HG02678 (cell line): ENCODE results near the gene PTPRJ.
A peak's percentile ranks its signal among the peaks of the same experiment; 100 is the strongest.

Experiments used
- ATAC-seq: cut with Tn5 transposase; IDR thresholded peaks from one replicate; pipeline ENCODE4 v1.9.1; 2021; ENCODE audit warnings: mild to moderate bottlenecking, moderate library complexity; ENCODE audit not compliant: unreplicated experiment

PTPRJ gene

DNA sequence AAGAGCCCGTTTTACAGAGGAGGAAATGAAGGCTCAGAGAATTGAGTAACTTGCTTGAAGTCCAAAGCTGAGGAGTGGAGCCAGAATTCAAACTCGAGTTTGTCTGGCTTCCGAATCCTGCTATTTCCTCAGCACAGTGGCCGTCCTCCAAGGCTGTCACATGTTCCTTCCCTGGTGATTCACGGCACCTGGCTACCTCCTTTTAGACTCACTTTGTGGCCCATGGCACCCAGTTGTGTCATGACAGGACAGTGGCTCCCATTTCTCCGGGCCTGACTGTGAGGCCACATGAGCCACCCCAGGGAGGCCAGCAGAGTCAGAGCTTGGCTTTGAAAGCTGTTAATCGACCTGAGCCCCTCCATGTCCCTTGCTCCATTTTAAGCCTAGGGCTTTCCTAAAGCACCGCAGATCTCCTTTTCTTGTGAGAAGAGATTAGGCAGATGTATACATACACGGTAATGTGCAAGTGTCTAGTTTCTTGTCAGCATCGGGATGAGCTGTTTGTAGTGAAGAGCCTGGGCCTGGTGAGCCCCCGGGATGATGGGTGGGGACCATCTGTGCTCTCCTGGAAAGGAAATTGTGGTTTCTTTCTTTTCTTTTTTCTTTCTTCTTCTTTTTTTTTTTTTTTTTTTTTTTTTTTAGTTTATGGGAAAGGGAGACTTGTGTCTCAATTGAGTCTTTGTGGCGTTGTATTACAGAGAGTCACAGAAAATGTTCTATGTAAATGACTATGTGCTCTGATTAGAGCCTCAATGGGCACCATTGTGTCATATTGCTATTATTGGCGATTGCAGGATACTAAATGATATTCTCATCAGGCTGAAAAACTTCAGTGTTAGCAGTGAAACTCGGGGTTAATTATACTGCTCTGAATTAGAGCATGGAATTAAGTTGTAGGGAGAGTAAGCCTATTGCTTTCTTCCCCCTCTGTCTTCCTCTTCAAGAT, 54.8 kb downstream of the PTPRJ start:
- ATAC-seq = no peak

DNA sequence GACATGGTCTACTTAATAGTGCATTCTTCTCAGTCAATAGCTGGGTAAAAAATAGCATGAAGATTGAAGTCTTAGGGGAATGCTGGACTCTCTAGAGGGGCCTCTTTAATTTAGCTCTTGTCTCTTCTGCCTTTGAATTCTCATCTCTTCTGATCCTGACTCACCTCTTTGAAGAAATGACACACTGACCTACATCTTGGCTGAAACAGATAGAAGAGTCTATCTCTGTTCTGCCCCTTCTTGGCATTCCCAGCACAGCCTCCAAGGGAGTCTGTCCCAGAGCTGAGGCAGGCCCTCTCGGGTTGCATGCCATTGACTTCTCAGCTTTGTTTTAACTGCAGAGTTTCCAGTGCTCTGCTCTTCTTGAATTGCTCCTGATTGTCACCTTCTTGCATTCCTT, 55.7 kb downstream of the PTPRJ start:
- ATAC-seq = no peak

GRCh38 chr11:48036466-48036865, 56.1 kb downstream of the PTPRJ start:
- ATAC-seq = no peak

DNA sequence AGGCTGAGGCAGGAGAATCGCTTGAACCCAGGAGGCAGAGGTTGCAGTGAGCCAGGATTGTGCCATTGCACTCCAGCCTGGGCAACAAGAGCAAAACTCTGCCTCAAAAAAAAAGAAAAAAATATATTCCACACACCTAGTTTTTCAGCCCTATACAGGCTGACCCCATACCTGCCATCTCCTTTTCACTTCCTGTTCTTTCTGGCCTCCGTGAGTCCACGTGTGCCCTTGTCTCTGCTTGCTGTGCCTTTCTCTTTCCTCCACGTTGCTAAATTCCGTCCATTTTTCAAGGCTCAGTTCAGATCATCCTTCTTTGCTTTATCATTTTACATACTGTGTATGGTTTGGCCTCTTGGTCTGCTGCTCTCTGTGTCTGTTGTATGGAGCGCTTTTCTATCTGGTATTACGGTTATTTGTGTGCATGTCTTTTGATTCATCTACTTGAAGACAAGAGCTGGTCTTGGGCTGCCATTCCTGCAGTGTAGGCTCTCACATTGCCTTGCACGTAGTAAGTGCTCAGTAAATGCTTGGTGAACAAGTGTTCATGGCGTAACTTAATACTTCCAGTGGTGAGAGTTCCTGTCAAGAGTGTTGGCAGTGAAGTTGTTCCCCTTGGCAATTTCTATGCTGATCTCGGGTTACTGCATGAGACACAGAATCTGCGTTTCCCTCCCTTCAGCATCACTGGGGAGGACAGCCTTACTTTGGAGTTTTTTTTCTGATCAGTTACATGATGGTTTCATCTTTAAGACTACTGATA, 57.5 kb downstream of the PTPRJ start:
- ATAC-seq = no peak

DNA sequence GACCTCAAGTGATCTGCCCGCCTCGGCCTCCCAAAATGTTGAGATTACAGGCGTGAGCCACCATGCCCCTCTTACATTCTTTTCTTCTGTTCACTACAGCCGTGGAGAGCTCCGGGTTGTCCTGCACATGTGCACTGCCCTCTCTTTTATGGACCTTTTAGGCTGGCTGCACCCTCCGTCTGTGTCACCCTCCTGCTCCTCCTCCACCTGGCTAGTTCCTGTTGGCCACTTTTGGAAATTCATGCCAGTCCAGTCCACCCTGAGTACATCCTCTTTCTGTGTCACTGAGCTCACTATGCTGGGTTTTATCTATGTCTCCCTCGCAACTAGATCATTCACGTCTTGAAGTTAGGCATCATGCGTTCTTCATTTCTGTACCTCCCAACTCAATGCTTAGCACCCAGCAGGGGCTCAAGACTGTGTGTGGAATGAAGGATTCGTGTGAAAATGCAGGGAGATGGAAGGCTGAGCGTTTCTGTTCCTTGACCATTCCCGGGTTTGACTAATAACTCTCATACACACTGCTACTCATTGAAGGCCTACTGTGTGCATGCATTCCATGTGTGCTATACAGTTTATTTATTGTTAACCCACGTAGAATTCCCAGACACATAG, 60.6 kb downstream of the PTPRJ start:
- no peak for ATAC-seq

GRCh38 chr11:48041877-48042695, 61.7 kb downstream of the PTPRJ start:
- no peak for ATAC-seq

DNA sequence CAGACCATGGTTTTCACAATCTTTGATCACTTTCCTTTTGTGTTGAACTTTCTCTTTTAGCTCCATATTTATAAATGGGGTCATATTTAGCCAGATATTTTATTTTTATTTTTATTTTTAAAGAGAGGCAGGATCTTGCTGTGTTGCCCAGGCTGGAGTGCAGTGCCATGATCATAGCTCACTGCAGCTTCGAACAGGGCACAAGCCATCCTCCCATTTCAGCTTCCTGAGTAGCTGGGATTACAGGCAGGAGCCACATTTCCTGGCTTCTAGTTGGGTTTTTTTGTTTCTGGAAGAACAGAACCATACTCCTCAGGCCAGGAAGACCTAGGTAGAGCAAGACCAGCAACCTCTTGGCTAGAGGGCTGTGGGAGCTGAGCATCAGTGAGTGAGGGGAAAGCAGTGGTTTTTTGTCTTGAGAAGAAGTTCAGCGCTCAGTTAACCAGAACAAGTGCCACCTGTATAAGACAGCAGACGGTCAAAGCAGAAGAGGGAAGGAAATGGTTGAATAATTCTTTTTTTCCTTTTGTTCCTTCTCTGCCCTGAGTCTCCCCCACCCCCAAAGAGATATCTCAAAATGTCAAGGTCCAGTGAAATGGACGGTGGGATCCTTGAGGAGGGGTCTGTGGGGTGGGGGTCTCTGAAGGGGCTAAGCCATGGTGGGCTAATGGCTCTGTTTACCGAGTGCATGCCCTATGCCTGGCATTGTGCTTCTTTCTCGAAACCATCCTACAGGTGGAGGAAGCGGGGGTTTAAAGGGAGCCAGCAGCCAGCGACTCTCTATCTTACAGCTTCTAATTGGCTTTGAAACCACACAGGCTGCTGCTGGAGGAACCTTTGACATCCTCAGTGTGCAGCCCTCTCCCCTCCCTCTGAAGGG, 63.0 kb downstream of the PTPRJ start:
- peak; percentile 53 for ATAC-seq

DNA sequence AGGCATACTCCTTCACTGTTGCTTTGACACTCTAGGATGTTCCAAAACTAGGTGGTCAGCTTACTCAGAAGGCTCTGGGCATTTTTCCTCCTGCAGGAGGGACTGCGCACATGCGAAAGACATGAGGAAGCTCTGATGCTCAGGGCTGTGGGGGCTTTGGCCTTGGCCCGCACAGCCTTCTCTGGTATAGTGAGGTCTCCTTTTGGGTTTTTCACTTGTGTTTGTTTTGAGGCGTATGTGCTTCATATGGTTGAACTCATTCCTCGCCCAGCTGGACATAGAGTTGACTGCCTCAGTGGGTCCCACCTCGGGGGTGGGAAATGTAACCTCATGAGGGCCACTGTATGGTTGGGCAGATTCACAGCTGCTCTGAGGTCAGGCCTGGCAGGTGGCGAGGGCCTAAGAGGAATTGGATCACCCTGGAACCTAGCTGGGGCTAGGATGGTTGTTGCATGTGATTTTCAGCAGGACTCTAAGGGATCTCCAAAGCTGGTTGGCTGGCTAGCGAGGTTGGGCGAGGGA, 63.7 kb downstream of the PTPRJ start:
- ATAC-seq = no peak

- ATAC-seq = no peak
Measured at GRCh38 chr11:48044577-48044976, 64.2 kb downstream of the PTPRJ start.

GRCh38 chr11:48045536-48045935, 65.2 kb downstream of the PTPRJ start:
- ATAC-seq = no peak

DNA sequence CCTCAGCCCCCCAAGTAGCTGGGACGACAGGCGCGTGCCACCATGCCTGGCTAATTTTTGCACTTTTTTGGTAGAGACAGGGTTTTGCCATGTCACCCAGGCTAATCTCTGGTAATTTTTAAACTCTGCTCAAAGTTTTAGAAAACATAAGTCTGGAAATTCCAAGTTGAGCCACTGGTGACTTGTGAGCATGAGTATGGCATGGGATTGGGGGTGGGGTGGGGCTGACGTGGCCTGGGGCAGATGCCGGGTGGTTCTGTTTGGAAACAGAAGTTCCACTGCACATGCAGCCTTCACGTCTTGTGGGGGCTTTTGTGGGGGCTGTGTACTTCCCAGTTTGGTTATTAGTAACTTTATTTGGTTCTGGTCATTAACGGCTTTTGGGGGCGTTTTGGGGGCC, 67.3 kb downstream of the PTPRJ start:
- ATAC-seq = no peak

DNA sequence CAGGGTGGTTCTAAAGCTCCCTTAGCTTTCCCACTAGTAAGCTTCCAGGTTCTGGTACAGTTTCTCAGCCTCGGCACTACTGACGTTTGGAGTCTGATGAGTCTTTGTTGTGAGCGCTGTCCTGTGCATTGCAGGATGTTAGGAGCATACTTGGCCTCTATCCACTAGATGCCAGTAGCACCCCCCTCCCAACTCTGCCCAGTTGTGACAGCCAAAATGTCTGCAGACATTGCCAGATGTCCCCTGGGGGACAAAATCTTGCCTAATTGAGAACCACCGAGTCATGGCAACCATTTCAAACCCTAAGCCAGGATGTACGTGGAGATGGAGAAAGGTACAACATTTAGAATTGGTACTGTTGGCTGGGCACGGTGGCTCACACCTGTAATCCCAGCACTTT, 68.7 kb downstream of the PTPRJ start:
- ATAC-seq = no peak

GRCh38 chr11:48050304-48050703, 69.9 kb downstream of the PTPRJ start:
- no peak for ATAC-seq

GRCh38 chr11:48051217-48051830, 71.0 kb downstream of the PTPRJ start:
- no peak for ATAC-seq

GRCh38 chr11:48052183-48053044, 72.1 kb downstream of the PTPRJ start:
- no peak for ATAC-seq

DNA sequence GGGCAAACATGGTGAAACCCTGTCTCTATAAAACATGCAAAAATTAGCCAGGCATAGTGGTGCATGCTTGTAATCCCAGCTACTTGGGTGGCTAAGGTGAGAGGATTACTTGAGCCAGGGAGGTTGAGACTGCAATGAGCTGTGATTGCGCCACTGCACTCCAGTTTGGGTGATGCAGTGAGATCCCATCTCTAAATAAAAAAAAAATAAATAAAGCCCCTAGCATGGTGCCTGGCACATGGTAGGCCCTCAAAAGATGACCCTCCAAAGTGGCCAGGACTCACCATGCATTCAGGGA, 74.6 kb downstream of the PTPRJ start:
- ATAC-seq = no peak

DNA sequence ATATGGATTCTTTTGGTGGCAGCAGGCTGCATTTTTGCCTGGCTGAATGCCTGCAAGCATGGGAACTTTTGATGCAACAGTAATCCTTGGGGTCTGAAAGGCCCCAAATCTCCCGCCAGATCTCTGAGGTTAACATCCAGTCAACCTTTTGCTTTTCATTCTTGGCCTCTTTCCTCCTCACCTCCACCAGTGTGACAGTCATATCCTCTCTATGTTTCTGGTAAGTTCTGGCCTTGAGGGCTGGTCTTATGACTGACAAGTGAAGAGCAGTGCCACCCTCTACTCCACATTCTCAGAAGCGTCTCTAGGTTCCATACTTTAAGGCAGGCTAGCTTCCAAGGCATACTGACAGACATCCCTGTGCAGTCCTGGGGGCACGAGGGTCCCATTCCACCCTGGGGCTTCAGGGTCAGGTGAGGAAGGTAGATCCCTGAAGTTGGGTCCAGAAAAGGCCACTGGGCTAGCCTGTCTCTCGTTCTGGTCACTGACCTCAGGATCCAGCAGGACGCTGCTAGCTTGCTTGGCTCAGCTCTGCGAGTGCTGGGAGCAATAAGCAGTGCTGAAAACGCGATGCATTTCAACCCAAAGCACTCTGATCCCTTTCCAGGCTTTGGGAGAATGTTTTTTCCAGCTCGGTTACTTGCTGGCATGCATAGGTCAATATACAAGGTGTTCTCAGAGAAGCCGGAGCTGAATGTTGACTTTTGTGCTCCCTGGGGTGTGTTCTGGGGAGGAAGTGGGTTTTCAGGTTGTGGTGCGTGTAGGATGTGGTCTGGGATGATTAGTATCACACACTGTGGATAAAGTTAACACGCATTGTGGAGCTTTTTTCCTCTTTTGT, 75.2 kb downstream of the PTPRJ start:
- ATAC-seq = peak; percentile 47
